H1 (cell line): ENCODE data around the gene NUP58. TPM values are rescaled to one million over a fixed set of nuclear protein-coding genes. Genes with fewer than 3 reads are reported as not detected.

Experiments
- CHD7 ChIP-seq: fragments of 300-600 bp; sonication (generic); IDR thresholded peaks from 2 replicates; pipeline ENCODE4 v1.7.1; 2012; ENCODE audit warnings: low read length, moderate library complexity, mild to moderate bottlenecking, inconsistent platforms; ENCODE audit not compliant: insufficient replicate concordance
- CTBP2 ChIP-seq: IDR thresholded peaks from 2 replicates; pipeline ENCODE4 v1.7.0; 2011; ENCODE audit warnings: borderline replicate concordance, mild to moderate bottlenecking, moderate library complexity, mixed read lengths, low read length; ENCODE audit not compliant: insufficient read depth, insufficient read length
- E2F6 ChIP-seq: IDR thresholded peaks from 2 replicates; pipeline ENCODE4 v1.6.1; 2012; ENCODE audit warnings: inconsistent platforms
- JUN ChIP-seq: IDR thresholded peaks from 2 replicates; pipeline ENCODE4 v1.6.1; 2011; ENCODE audit warnings: low read depth, mild to moderate bottlenecking, improper control_type of control experiment, low read length
- KDM1A ChIP-seq: fragments of 200-600, 300-600 bp; sonication (generic); IDR thresholded peaks from 2 replicates; pipeline ENCODE4 v1.7.1; 2016; ENCODE audit warnings: mild to moderate bottlenecking, low read length, borderline replicate concordance
- SP1 ChIP-seq: IDR thresholded peaks from 2 replicates; pipeline ENCODE4 v1.6.1; 2011; ENCODE audit warnings: low read depth, low read length
- SP4 ChIP-seq: IDR thresholded peaks from 2 replicates; pipeline ENCODE4 v1.6.1; 2012; ENCODE audit warnings: low read length, inconsistent platforms
- SUZ12 ChIP-seq: fragments of 200-600 bp; sonication (generic); IDR thresholded peaks from 2 replicates; pipeline ENCODE4 v1.6.1; 2012; ENCODE audit warnings: mild to moderate bottlenecking, inconsistent platforms, low read length, moderate library complexity, mixed read lengths
- TBP ChIP-seq: IDR thresholded peaks from 2 replicates; pipeline ENCODE4 v1.6.1; 2011; ENCODE audit warnings: low read depth, low read length, improper control_type of control experiment
- polyA plus RNA-seq, 7 experiments: library from polyadenylated mRNA; depleted of rRNA in 3 of 7; stranded (reverse) in 5 of 7; unstranded in 2 of 7; fragments of >200 nt in 5 of 7; fragments of 200-250 nt in 2 of 7; gene quantifications; 1 replicate in 5 of 7; 2 replicates in 1 of 7; 4 replicates in 1 of 7; pipeline versions ENCODE4 v1.2.1 to v1.2.3, GENCODE V29; 2011 to 2013; ENCODE audit warnings: missing spikeins in 2 of 7, mixed read lengths in 2 of 7
- total RNA-seq: library from RNA; stranded (reverse); fragmentation: NEBNext Ultra II Directional; extraction: Animal tissue kit (Norgen Biotek cat#: 25700); gene quantifications from 2 replicates; pipeline ENCODE4 v1.2.1, GENCODE V29; 2021

NUP58 gene
- total and polyA plus RNA-seq, 2 of the 8 experiments (the other 6 are each of a cell fraction or from before 2014, with no cell fraction given): 35.0 to 53.8 TPM

- TF ChIP-seq CHD7: no peak
- TF ChIP-seq JUN: no peak
- TF ChIP-seq SP4: no peak
- TF ChIP-seq SUZ12: peak; percentile 50
- TF ChIP-seq E2F6: no peak
- no peak for TF ChIP-seq SP1
- peak; percentile 74; the same call in 1 of the 2 replicates for TF ChIP-seq KDM1A
- peak; percentile 18; the same call in 1 of the 2 replicates for TF ChIP-seq TBP
- TF ChIP-seq CTBP2: no peak
Measured at GRCh38 chr13:25372284-25373081, 71.1 kb downstream of the NUP58 start (continued).
